MCF 10A (cell line): ENCODE measurements around the gene CAMSAP1. TPM values are rescaled to one million over a fixed set of nuclear protein-coding genes. Genes with fewer than 3 reads are reported as not detected.

Source experiments
- BruUV-seq: library from RNA; stranded (reverse); fragments of 400-500 nt; replicated peaks from 2 replicates; lab custom pipeline; 2021; lab: Mats Ljungman, UMichigan
- CTCF ChIA-PET: fragments of 300-600 bp; sonication (Branson Sonifier 250); formaldehyde crosslinking; extraction: SDS; loops from one replicate; lab custom pipeline; 2021; ENCODE audit warnings: antibody characterized with exemption, inconsistent platforms; lab: Yijun Ruan, JAX
- POLR2A ChIA-PET: fragments of 300-600, 350-650 bp; sonication (Branson Sonifier 250); formaldehyde crosslinking; extraction: SDS; loops from one replicate; lab custom pipeline; 2020; ENCODE audit warnings: antibody characterized with exemption, inconsistent platforms; lab: Yijun Ruan, JAX
- DNase-seq: peaks from one replicate; pipeline ENCODE4 v3.0.0-alpha.2; 2018; ENCODE audit not compliant: unreplicated experiment
- H3K27ac Mint-ChIP-seq: one replicate; pipeline ENCODE4 v1.8.0; 2022; ENCODE audit warnings: mild to moderate bottlenecking, low read depth, mixed read lengths; ENCODE audit not compliant: unreplicated experiment
- H3K27me3 Mint-ChIP-seq: one replicate; pipeline ENCODE4 v1.8.0; 2022; ENCODE audit warnings: mixed read lengths; ENCODE audit not compliant: insufficient read depth, unreplicated experiment
- H3K36me3 Mint-ChIP-seq: one replicate; pipeline ENCODE4 v1.8.0; 2022; ENCODE audit warnings: mild to moderate bottlenecking, moderate library complexity, mixed read lengths; ENCODE audit not compliant: insufficient read depth, unreplicated experiment
- H3K4me1 Mint-ChIP-seq: one replicate; pipeline ENCODE4 v1.8.0; 2022; ENCODE audit warnings: mixed read lengths; ENCODE audit not compliant: insufficient read depth, unreplicated experiment
- H3K4me3 Mint-ChIP-seq: one replicate; pipeline ENCODE4 v1.8.0; 2022; ENCODE audit warnings: mild to moderate bottlenecking, moderate library complexity, mixed read lengths; ENCODE audit not compliant: unreplicated experiment
- H3K9me3 Mint-ChIP-seq: one replicate; pipeline ENCODE4 v1.8.0; 2022; ENCODE audit warnings: mixed read lengths; ENCODE audit not compliant: unreplicated experiment
- CTCF ChIP-seq: fragments of 200-600 bp; IDR thresholded peaks from one replicate; pipeline ENCODE4 v1.8.0; 2022; ENCODE audit warnings: antibody characterized with exemption, mild to moderate bottlenecking; ENCODE audit not compliant: unreplicated experiment
- intact Hi-C: fragments of 100-400 bp; cut with micrococcal nuclease; formaldehyde crosslinking; loops from 2 replicates; pipeline ENCODE4 v1.14.1; 2022
- total RNA-seq: library from RNA; stranded (reverse); gene quantifications from 2 replicates; pipeline ENCODE4 v1.2.3, GENCODE V29; 2022

The CAMSAP1 gene
- total RNA-seq, 1 experiment from 2014 or later: 39.5 TPM

GRCh38 chr9:135776893-135777622, 130.3 kb downstream of the CAMSAP1 start:
- DNase-seq: no peak
- POLR2A ChIA-PET: interaction anchor here (0.6 kb wide), 1 partner anchor 96 kb away, joined by 3 read pairs; no protein-coding TSS in a partner anchor
- Mint-ChIP-seq H3K27me3 (peaks cover 7% of the 10 kb centered on the region), H3K27ac (no peak overlapping the region), H3K36me3 (no peaks in the 10 kb centered on the region), H3K4me3 (no peak overlapping the region), H3K4me1 (no peaks in the 10 kb centered on the region), H3K9me3 (no peaks in the 10 kb centered on the region)
- CTCF ChIA-PET: interaction anchor here (0.6 kb wide), 1 partner anchor 225 kb away, joined by 3 read pairs; no protein-coding TSS in a partner anchor
- BruUV-seq: no TSS peak
- intact Hi-C loops: no loop called here
- TF ChIP-seq CTCF: no peak

- Mint-ChIP-seq H3K4me1 (no peaks in the 10 kb centered on the region), H3K27ac (no peak overlapping the region), H3K4me3 (no peak overlapping the region), H3K27me3 (no peaks in the 10 kb centered on the region), H3K9me3 (no peaks in the 10 kb centered on the region), H3K36me3 (no peaks in the 10 kb centered on the region)
- TF ChIP-seq CTCF: no peak
- CTCF ChIA-PET: interaction anchor here (0.7 kb wide), 1 partner anchor 173 kb away, joined by 3 read pairs; no protein-coding TSS in a partner anchor
- intact Hi-C loops: no loop called here
- no peak for DNase-seq
- no TSS peak for BruUV-seq
- POLR2A ChIA-PET: no interaction called here
These were observed 131.4 kb downstream of the CAMSAP1 start for GRCh38 chr9:135775911-135776310.

- BruUV-seq: no TSS peak
- H3K36me3 Mint-ChIP-seq: no peaks in the 10 kb centered on the region
- no peak overlapping the region for H3K27ac Mint-ChIP-seq
- intact Hi-C loops: no loop called here
- ChIA-PET CTCF (no interaction called here), POLR2A (no interaction called here)
- H3K4me3 Mint-ChIP-seq: no peak overlapping the region
- no peak for TF ChIP-seq CTCF
- H3K4me1 Mint-ChIP-seq: no peaks in the 10 kb centered on the region
- DNase-seq: no peak
- H3K27me3 Mint-ChIP-seq: no peaks in the 10 kb centered on the region
- H3K9me3 Mint-ChIP-seq: no peaks in the 10 kb centered on the region
These were observed 132.4 kb downstream of the CAMSAP1 start for GRCh38 chr9:135774794-135775525.

- no peak for DNase-seq
- no TSS peak for BruUV-seq
- CTCF ChIA-PET: no interaction called here
- no peak for TF ChIP-seq CTCF
- intact Hi-C loops: no loop called here
- Mint-ChIP-seq H3K4me3 (no peak overlapping the region), H3K4me1 (no peaks in the 10 kb centered on the region), H3K27ac (no peak overlapping the region), H3K27me3 (no peaks in the 10 kb centered on the region), H3K36me3 (no peaks in the 10 kb centered on the region), H3K9me3 (no peaks in the 10 kb centered on the region)
- POLR2A ChIA-PET: no interaction called here
These were observed 133.1 kb downstream of the CAMSAP1 start for GRCh38 chr9:135774239-135774747.
